B cell (primary cell): ENCODE data around the gene MYL6. TPM values are rescaled to one million over a fixed set of nuclear protein-coding genes. Genes with fewer than 3 reads are reported as not detected.

Experiments
- ATAC-seq: fragments of 200-7000 bp; cut with Tn5 transposase; one replicate; pipeline ENCODE4 v1.10.0; 2021; ENCODE audit warnings: low read depth, mild to moderate bottlenecking, moderate number of reproducible peaks, moderate library complexity
- CTCF ChIA-PET: fragments of 350-600 bp; sonication (Branson Sonifier 250); formaldehyde crosslinking; loops from one replicate; lab custom pipeline; 2021; ENCODE audit warnings: antibody characterized with exemption, inconsistent platforms; lab: Charles Lee
- POLR2A ChIA-PET: fragments of 350-600 bp; sonication (Branson Sonifier 250); formaldehyde crosslinking; loops from one replicate; lab custom pipeline; 2021; ENCODE audit warnings: antibody characterized with exemption; lab: Charles Lee
- DNase-seq: peaks from one replicate; pipeline ENCODE4 v3.0.0; 2013
- H2AFZ ChIP-seq: 2 replicates; pipeline ENCODE4 v1.6.1; 2012; ENCODE audit warnings: mild to moderate bottlenecking, low read depth, low read length; ENCODE audit not compliant: insufficient read depth, poor library complexity, severe bottlenecking
- H3K27ac ChIP-seq, 2 donors: 1 replicate in 1 of 2; 2 replicates in 1 of 2; pipeline ENCODE4 v1.5.1; 2012 to 2013; ENCODE audit warnings: low read length in 2 of 2, mild to moderate bottlenecking in 2 of 2, moderate library complexity in 1 of 2
- H3K27me3 ChIP-seq, 4 experiments: fragments of 200-600 bp in 1 of 4; sonication (generic) in 1 of 4; replicated peaks in 1 of 4; 1 replicate in 2 of 4; 2 replicates in 2 of 4; pipeline versions ENCODE4 v1.6.1 to v1.7.0; 2013 to 2016; ENCODE audit warnings: low read length in 3 of 4, mild to moderate bottlenecking in 2 of 4, mixed read lengths in 1 of 4, moderate library complexity in 1 of 4; ENCODE audit not compliant: insufficient read depth in 4 of 4, control insufficient read depth in 3 of 4; ENCODE audit errors: control extremely low read depth in 1 of 4
- H3K36me3 ChIP-seq, 2 experiments: replicated peaks in 1 of 2; 1 replicate in 1 of 2; 2 replicates in 1 of 2; pipeline versions ENCODE4 v1.6.1 to v1.7.1; 2013; ENCODE audit warnings: low read length in 1 of 2; ENCODE audit not compliant: insufficient read depth in 2 of 2, control insufficient read depth in 1 of 2; ENCODE audit errors: control extremely low read depth in 1 of 2, extremely low read depth in 1 of 2
- H3K4me1 ChIP-seq, 2 donors: fragments of 200-600 bp in 1 of 2; sonication (generic) in 1 of 2; 1 replicate in 1 of 2; 2 replicates in 1 of 2; pipeline versions ENCODE4 v1.5.1 to v1.6.1; 2013 to 2017; ENCODE audit warnings: low read length in 2 of 2; ENCODE audit not compliant: control insufficient read depth in 2 of 2, insufficient read depth in 2 of 2
- H3K4me2 ChIP-seq: replicated peaks from 2 replicates; pipeline ENCODE3; 2012; ENCODE audit warnings: mild to moderate bottlenecking, low read depth, low read length; ENCODE audit not compliant: poor library complexity, severe bottlenecking
- H3K4me3 ChIP-seq, 5 experiments: fragments of 200-600 bp in 1 of 5; sonication (generic) in 1 of 5; 1 replicate in 3 of 5; 2 replicates in 2 of 5; pipeline versions ENCODE4 v1.5.1 to v1.7.0; 2011 to 2016; ENCODE audit warnings: low read length in 4 of 5, mild to moderate bottlenecking in 4 of 5, low read depth in 2 of 5, control low read depth in 1 of 5, moderate library complexity in 1 of 5; ENCODE audit not compliant: insufficient read depth in 1 of 5; ENCODE audit errors: control extremely low read depth in 1 of 5, extremely low read depth in 1 of 5
- H3K79me2 ChIP-seq: fragments of 200-600 bp; sonication (generic); one replicate; pipeline ENCODE4 v1.6.0; 2016; ENCODE audit warnings: low read length; ENCODE audit not compliant: control insufficient read depth, insufficient read depth
- H3K9ac ChIP-seq: fragments of 200-600 bp; sonication (generic); 2 replicates; pipeline ENCODE4 v1.6.1; 2017; ENCODE audit warnings: mild to moderate bottlenecking, low read length, moderate library complexity
- H3K9me3 ChIP-seq, 3 donors: one replicate each; pipeline versions ENCODE4 v1.6.1 to v1.7.1; 2013; ENCODE audit warnings: low read length in 2 of 3; ENCODE audit not compliant: control insufficient read depth in 2 of 3, insufficient read depth in 1 of 3; ENCODE audit errors: control extremely low read depth in 1 of 3
- H4K20me1 ChIP-seq: 2 replicates; pipeline ENCODE4 v1.6.0; 2012; ENCODE audit warnings: mild to moderate bottlenecking, low read length; ENCODE audit not compliant: insufficient read depth, control insufficient read depth, poor library complexity, severe bottlenecking
- H3K27ac Mint-ChIP-seq: one replicate; pipeline ENCODE4 v1.8.0; 2021; ENCODE audit warnings: mixed read lengths
- H3K27me3 Mint-ChIP-seq: one replicate; pipeline ENCODE4 v1.8.0; 2021; ENCODE audit warnings: mixed read lengths
- H3K4me1 Mint-ChIP-seq: one replicate; pipeline ENCODE4 v1.8.0; 2021; ENCODE audit warnings: mixed read lengths
- H3K4me3 Mint-ChIP-seq: one replicate; pipeline ENCODE4 v1.8.0; 2021; ENCODE audit warnings: mixed read lengths
- H3K9me3 Mint-ChIP-seq: one replicate; pipeline ENCODE4 v1.8.0; 2022; ENCODE audit warnings: mixed read lengths; ENCODE audit not compliant: insufficient read depth
- EZH2 ChIP-seq: IDR thresholded peaks from 2 replicates; pipeline ENCODE4 v1.6.1; 2012; ENCODE audit warnings: borderline replicate concordance, low read depth, mild to moderate bottlenecking, moderate library complexity, low read length; ENCODE audit not compliant: insufficient read depth, poor library complexity, severe bottlenecking
- WGBS: methylation state at CpG from one replicate; pipeline ENCODE4 v1.1.5; 2013; ENCODE audit warnings: missing lambda C conversion rate; ENCODE audit not compliant: insufficient coverage; 5-methylcytosine and 5-hydroxymethylcytosine counted together
- intact Hi-C: fragments of 100-400 bp; cut with micrococcal nuclease; formaldehyde crosslinking; loops from one replicate; pipeline ENCODE4 v1.10.0; 2022
- polyA plus RNA-seq: library from polyadenylated mRNA; depleted of rRNA; stranded (reverse); fragments of >200 nt; gene quantifications from 2 replicates; pipeline ENCODE4 v1.2.3, GENCODE V29; 2012
- total RNA-seq, 2 donors: library from RNA; stranded (reverse); fragments of 120-200 nt in 1 of 2; gene quantifications; 1 replicate in 1 of 2; 2 replicates in 1 of 2; pipeline versions ENCODE4 v1.2.3 to v1.2.4, GENCODE V29; 2013 to 2022
- TF ChIP-seq, protein P1 (sequence below): fragments of 200-600 bp; IDR thresholded peaks from one replicate; pipeline ENCODE4 v1.8.0; 2022; ENCODE audit warnings: antibody characterized with exemption, mild to moderate bottlenecking

The MYL6 gene
- total and polyA plus RNA-seq, 2 donors (not counting 1 experiment from before 2014, with no cell fraction given): 675 to 711 TPM

DNA sequence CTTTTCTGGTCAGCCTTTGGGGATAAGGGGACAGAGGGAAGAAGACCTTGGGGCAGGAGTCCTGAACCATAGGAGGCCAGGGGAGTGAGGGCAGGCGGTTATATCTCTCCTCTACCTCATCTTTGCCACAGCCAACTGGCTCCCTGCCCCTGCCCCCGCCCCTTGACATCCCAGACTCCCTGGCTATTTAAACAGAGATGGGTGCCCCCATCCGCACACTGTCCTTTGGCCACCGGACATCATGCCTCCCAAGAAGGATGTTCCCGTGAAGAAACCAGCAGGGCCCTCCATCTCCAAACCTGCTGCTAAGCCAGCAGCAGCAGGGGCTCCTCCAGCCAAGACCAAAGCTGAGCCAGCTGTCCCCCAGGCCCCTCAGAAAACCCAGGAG, 4.5 kb upstream of the MYL6 start:
- POLR2A ChIA-PET: no interaction called here
- WGBS: 100% methylated on average over 4 of the region's 5 CpGs
- ATAC-seq (no peak), DNase-seq (no peak)
- Histone ChIP-seq H2AFZ (no peak overlapping the region), H3K4me1 (peaks cover 15 to 31% of the 10 kb centered on the region in 2 donors), H3K27me3 (no peaks in the 10 kb centered on the region), H3K4me2 (no peak overlapping the region), H3K79me2 (peaks cover 70% of the 10 kb centered on the region), H3K9ac (no peak overlapping the region), H3K9me3 (no peaks in the 10 kb centered on the region), H3K27ac (no peak overlapping the region), H3K4me3 (no peak overlapping the region), H4K20me1 (no peaks in the 10 kb centered on the region), H3K36me3 (peaks cover 0 to 3% of the 10 kb centered on the region in 2 experiments)
- TF ChIP-seq EZH2: no peak
- TF ChIP-seq, protein P1, sequence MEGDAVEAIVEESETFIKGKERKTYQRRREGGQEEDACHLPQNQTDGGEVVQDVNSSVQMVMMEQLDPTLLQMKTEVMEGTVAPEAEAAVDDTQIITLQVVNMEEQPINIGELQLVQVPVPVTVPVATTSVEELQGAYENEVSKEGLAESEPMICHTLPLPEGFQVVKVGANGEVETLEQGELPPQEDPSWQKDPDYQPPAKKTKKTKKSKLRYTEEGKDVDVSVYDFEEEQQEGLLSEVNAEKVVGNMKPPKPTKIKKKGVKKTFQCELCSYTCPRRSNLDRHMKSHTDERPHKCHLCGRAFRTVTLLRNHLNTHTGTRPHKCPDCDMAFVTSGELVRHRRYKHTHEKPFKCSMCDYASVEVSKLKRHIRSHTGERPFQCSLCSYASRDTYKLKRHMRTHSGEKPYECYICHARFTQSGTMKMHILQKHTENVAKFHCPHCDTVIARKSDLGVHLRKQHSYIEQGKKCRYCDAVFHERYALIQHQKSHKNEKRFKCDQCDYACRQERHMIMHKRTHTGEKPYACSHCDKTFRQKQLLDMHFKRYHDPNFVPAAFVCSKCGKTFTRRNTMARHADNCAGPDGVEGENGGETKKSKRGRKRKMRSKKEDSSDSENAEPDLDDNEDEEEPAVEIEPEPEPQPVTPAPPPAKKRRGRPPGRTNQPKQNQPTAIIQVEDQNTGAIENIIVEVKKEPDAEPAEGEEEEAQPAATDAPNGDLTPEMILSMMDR: no peak
- CTCF ChIA-PET: interaction anchor here (2.0 to 2.3 kb wide), 2 partner anchors 35 to 69 kb away, joined by 6 to 14 read pairs; partner anchors contain the start of genes RNF41 and SMARCC2
- Mint-ChIP-seq H3K4me1 (peaks cover 41% of the 10 kb centered on the region), H3K9me3 (no peaks in the 10 kb centered on the region), H3K4me3 (peak overlapping the region; percentile 54), H3K27me3 (no peaks in the 10 kb centered on the region), H3K27ac (no peak overlapping the region)
- intact Hi-C loops: loop anchor here (10.0 kb wide), 1 partner anchor 921 kb away; the partner anchor contains the start of gene NEMP1

DNA sequence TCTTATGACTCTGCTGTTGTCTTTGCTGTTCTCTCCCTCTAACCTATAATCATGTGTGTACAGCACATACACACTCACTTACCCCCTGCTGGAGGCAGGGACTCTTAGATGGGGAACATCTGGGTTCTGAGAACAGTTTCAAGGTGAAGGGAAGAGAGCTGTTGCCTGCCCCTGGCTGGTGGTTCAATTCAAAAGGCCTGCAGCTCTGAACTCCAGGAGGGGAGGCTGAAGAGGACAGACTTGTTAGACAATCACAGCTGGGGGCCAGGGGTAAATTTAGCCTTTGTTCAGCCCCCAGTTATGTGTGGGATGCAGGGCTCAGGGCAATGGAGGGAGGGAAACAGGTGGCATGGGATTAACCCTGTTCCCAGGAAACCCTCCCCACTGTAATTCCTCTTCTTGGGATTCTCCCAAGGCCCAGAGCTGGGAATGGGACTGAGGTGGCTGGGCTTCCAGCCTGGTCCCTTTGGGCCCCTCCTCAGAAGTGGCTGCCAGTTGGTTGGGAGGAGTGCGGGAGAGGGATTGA, 3.9 kb upstream of the MYL6 start:
- DNase-seq (no peak), ATAC-seq (no peak)
- H3K9me3 Mint-ChIP-seq: no peaks in the 10 kb centered on the region
- Histone ChIP-seq H3K9ac (no peak overlapping the region), H3K4me3 (no peak overlapping the region), H3K9me3 (no peaks in the 10 kb centered on the region), H3K36me3 (peaks cover 0 to 3% of the 10 kb centered on the region in 2 experiments), H2AFZ (no peak overlapping the region), H3K27ac (no peak overlapping the region), H3K79me2 (peaks cover 76% of the 10 kb centered on the region), H4K20me1 (peaks cover 3% of the 10 kb centered on the region), H3K4me2 (no peak overlapping the region), H3K4me1 (peaks cover 20 to 38% of the 10 kb centered on the region in 2 donors), H3K27me3 (no peaks in the 10 kb centered on the region)
- intact Hi-C loops: loop anchor here (10.0 kb wide), 1 partner anchor 920 kb away; the partner anchor contains the start of gene NEMP1
- peaks cover 47% of the 10 kb centered on the region for H3K4me1 Mint-ChIP-seq
- POLR2A ChIA-PET: interaction anchor here (0.6 to 1.3 kb wide), 2 partner anchors 15 to 55 kb away, joined by 3 read pairs; no protein-coding TSS in a partner anchor
- CTCF ChIA-PET: interaction anchor here (0.9 to 2.9 kb wide), 6 partner anchors 26 to 68 kb away, joined by 4 to 14 read pairs (median 6); partner anchors contain the start of genes ESYT1, RNF41, SMARCC2 and ZC3H10
- no peak overlapping the region for H3K27ac Mint-ChIP-seq
- no peaks in the 10 kb centered on the region for H3K27me3 Mint-ChIP-seq
- no peak overlapping the region for H3K4me3 Mint-ChIP-seq
- no CpG with 5 or more reads among the region's 1 CpG for WGBS
- TF ChIP-seq, protein P1: no peak
- no peak for TF ChIP-seq EZH2
